Esophagus squamous epithelium (tissue), 4 donors: ENCODE data around the gene PATL1.
A peak's percentile ranks its signal among the peaks of the same experiment; 100 is the strongest.

Experiments
- CTCF ChIP-seq, 6 experiments: fragments of 450-650 bp in 4 of 6; fragments of 200-600 bp in 2 of 6; sonication (generic) in 2 of 6; IDR thresholded peaks; one replicate each; pipeline ENCODE4 v1.5.1; 2016 to 2019; ENCODE audit warnings: antibody characterized with exemption in 6 of 6, mild to moderate bottlenecking in 4 of 6, moderate library complexity in 4 of 6
- POLR2A ChIP-seq, 4 donors: fragments of 450-650 bp; IDR thresholded peaks; one replicate each; pipeline ENCODE4 v1.6.1; 2017; ENCODE audit warnings: antibody characterized with exemption in 4 of 4, mild to moderate bottlenecking in 4 of 4, moderate library complexity in 3 of 4

DNA sequence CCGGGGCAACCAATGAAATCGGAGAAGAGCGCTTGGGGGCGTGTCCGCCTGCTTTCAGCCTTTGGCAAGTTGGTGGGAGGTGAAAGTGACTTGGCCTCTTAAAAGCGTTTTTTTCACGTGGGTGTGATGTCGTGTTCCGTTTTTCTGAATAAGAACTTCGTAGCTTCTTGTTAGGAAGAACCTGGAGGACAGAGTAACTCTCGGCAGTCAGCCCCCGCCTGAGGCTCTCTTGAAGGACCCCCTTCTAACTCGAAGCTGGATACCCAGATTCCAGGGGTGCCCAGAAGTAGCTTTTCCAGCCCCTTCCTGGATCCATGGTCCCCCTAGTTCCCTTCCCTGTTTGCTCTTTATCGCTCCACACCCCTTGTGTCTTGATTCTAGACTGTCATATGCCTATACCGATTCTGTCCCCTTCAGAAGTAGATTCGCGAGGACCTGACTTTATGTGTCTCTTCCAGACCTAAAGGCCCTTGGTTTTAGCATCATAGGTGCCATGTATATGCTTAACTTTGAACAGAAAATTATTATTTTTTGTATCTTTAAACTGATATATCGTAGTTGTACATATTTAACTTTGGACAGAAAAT lies 52.3 kb downstream of the PATL1 start:
- no peak for TF ChIP-seq CTCF (IDR thresholded peaks at IDR 0.05)
- TF ChIP-seq POLR2A (IDR thresholded peaks at IDR 0.05): peak in 1 of 4 donors; percentile 46
